GM12892 (cell line): Measurements from ENCODE around the gene P2RX7.
"Not testable (repeated sequence)": the region's sequence is repeated elsewhere in the genome, so short reads cannot be mapped to it uniquely, and the experiment has no call there.

Experiments
- DNase-seq: peaks from one replicate; pipeline ENCODE4 v3.0.0; 2011; ENCODE audit not compliant: insufficient read length
- FAIRE-seq: peaks from 2 replicates; lab custom pipeline; 2011; peaks lifted over from hg19 to GRCh38; lab: Jason Lieb, UNC
- POLR2A ChIP-seq: IDR thresholded peaks from 2 replicates; pipeline ENCODE4 v1.6.1; 2011; ENCODE audit warnings: low read depth, low read length, control low read depth
- POLR2AphosphoS5 ChIP-seq: IDR thresholded peaks from 2 replicates; pipeline ENCODE4 v1.6.1; 2011; ENCODE audit warnings: low read depth, low read length, control low read depth
- TAF1 ChIP-seq: IDR thresholded peaks from 2 replicates; pipeline ENCODE4 v1.6.1; 2011; ENCODE audit warnings: low read depth, mild to moderate bottlenecking, control low read depth, low read length, borderline replicate concordance

Gene P2RX7

DNA sequence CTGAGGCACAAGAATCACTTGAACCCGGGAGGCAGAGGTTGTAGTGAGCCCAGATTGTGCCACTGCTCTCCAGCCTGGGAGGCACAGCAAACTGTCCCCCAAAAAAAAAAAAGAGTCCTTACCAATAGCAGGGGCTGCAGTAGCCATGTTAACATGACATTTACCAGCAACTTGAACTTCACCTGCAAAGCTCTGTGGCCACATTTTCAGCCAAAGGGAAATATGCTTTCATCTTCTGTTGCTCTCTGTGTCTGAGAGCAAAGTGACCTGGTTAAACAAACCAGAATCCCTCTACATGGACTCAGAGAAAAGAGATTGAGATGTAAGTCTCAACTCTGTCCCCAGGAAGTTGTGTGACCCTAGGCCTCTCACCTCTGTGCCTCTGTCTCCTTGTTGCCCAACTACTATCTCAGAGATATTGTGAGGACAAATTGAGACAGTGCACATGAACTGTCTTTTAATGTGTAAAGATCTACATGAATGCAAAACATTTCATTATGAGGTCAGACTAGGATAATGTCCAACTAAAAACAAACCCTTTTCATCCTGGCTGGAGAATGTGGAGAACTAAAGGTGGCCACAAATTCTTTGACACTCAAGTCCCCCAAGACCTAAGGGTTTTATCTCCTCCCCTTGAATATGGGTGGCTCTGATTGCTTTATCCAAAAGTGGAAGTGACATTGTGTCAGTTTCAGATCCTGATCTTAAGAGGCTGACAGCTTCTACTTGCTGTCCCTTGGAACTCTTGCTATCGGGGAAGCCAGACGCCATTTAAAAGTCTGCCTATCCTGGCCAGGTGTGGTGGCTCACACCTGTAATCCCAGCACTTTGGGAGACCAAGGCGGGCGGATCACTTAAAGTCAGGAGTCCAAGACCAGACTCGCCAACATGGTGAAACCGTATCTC, 52.6 kb downstream of the P2RX7 start:
- no peak for DNase-seq
- no peak for FAIRE-seq
- TF ChIP-seq POLR2A (no peak), POLR2AphosphoS5 (no peak), TAF1 (no peak)

DNA sequence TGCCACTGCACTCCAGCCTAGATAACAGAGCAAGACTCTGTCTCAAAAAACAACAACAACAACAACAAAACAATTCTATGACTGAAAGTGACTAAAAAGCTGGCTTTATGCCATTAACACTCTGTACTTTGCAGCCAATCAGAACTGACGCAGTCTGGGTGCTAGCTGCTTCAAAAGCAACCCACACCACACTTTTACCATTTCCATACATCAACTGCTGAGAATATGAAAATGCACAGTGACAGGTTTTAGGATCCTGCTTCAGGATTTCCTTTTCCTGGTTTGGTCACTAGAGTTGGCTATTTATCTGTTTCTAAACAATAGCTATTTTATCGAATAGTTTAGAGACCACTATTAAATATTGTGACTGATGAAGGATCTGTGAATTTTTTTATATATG, 54.1 kb downstream of the P2RX7 start:
- TF ChIP-seq POLR2A (no peak), TAF1 (no peak), POLR2AphosphoS5 (no peak)

GRCh38 chr12:121187501-121187900, 54.8 kb downstream of the P2RX7 start:
- TF ChIP-seq TAF1 (no peak), POLR2A (no peak), POLR2AphosphoS5 (no peak)
- DNase-seq (no peak), FAIRE-seq (no peak)

More for the DNA sequence above, 54.1 kb downstream of the P2RX7 start:
- FAIRE-seq, result no peak
- DNase-seq, result no peak

DNA sequence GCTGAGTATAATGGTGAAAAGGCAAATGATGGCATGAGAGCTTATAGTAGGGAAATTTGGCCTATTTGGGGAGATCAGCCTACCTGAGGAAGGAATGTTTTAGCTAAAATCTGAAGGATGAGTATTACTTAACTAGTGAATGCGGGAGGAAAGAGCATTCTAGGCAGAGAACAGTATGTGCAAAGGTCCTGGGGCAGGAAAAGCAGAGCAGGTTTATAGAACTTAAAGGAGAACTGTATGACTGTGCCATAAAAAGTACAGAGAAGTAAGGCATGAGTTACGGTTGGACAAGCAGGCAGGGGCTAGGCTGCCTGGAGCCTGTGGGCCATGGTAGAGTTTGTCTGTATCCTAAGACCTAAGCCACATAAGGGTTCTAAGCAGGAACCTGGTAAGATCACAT, 55.6 kb downstream of the P2RX7 start:
- FAIRE-seq (no peak), DNase-seq (no peak)
- no peak for TF ChIP-seq TAF1
- no peak for TF ChIP-seq POLR2A
- TF ChIP-seq POLR2AphosphoS5, result no peak

GRCh38 chr12:121189131-121189530, 56.5 kb downstream of the P2RX7 start:
- no peak for DNase-seq
- TF ChIP-seq TAF1 (no peak), POLR2A (no peak), POLR2AphosphoS5 (no peak)
- FAIRE-seq, result no peak

DNA sequence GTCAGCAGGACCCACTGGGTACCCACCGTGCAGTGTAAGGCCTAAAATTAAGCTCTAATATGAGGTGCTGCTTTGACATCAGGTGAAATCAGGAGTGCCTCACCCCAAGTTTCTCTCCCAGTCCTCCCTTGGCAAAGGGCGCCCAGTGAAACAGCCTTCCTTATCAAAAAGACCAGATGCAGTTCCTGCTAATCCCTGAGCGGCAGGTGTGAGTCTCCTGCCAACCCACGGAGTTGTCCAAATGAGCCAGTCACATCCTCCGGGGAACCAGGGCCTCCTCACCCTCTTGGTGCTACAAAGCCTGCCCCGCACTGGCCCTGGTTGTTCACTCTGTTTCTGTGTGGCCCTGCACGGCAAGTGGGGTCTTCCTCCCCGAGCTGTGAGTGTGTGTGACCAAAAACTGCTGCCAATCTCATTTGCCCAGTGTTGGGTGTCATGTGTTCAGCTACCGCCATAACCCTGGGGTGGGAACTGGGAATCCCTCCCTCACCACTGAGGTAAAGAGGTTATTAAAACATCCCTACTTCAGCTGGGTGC, 57.0 kb downstream of the P2RX7 start:
- TF ChIP-seq TAF1 (no peak), POLR2AphosphoS5 (no peak), POLR2A (no peak)
- no peak for DNase-seq
- FAIRE-seq, result no peak

DNA sequence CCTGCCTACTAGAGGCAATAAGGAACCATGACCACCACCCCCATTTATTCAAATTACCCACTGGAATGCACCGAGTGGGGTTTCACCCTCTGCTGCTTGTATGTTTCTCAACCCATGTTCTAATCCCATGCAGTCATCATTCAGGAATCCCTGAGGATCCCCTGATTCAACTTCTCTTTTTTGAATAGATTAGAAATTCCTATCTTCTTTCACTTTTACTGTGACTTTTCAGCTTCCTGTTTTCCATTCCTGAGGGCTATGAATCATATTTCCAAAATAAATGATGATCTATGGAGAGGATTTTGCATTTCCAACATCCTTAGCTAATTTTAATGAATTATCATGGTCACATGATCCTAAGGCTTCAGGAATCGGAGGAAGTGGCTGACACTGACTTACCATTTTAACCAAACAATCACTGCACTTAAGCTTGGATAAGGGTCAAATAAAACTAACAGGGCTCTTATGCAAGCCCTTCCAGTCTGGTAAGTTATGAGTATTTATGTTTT, 57.9 kb downstream of the P2RX7 start:
- TF ChIP-seq POLR2A (no peak), TAF1 (no peak), POLR2AphosphoS5 (no peak)
- DNase-seq, result no peak
- no peak for FAIRE-seq

DNA sequence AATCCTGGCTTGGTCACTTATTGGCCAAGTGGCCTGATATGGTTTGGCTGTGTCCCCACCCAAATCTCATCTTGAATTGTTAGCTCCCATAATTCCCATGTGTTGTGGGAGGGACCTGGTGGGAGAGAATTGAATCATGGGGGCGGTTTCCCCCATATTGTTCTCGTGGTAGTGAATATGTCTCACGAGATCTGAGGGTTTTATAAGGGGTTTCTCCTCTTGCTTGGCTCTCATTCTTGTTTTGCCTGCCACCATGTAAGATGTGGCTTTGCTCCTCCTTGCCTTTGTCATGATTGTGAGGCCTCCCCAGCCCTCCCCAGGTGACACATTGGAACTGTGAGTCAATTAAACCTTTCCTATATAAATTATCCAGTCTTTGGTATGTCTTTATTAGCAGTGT, 58.5 kb downstream of the P2RX7 start:
- FAIRE-seq (no peak), DNase-seq (no peak)
- TF ChIP-seq TAF1 (no peak), POLR2A (no peak), POLR2AphosphoS5 (no peak)

- TF ChIP-seq POLR2A, result no peak
- TF ChIP-seq POLR2AphosphoS5, result no peak
- no peak for TF ChIP-seq TAF1
- FAIRE-seq (peak; percentile 54), DNase-seq (no peak)
Observed at GRCh38 chr12:121196902-121197301, 64.2 kb downstream of the P2RX7 start.

DNA sequence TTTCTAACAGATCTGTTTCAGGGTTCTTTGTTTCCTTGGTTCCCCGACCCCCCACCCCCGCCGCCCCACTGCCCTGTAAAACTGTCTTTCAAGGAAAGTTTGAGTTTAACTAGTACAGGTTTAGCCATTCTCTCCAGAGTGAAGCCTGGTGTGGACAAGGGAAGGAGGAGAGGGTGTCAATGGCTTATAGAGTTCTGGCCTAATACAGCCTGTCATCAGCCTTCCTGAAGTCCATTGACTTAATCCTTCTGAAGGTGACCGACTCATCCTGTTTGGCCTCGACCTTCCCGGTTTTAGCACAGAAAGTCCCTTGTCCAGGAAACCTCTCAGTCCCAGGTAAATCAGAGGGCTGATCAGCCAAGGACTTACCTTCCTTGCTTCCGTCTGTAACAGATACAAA, 66.3 kb downstream of the P2RX7 start:
- DNase-seq, result no peak
- TF ChIP-seq TAF1 (no peak), POLR2AphosphoS5 (no peak), POLR2A (no peak)
- no peak for FAIRE-seq

- not testable (repeated sequence) for DNase-seq, FAIRE-seq
Observed at GRCh38 chr12:121201140-121201539, 68.5 kb downstream of the P2RX7 start.
